ENCODE data around the gene CARD19.
A peak's percentile ranks its signal among the peaks of the same experiment; 100 is the strongest.

Gene CARD19

GRCh38 chr9:93061791-93062763, 33.9 kb upstream of the CARD19 start:
- Histone ChIP-seq H3K27ac (peak overlapping the region in 8 of 21 experiments; percentile 12 to 90 (median 64)), H3K4me3 (no peak overlapping the region)

GRCh38 chr9:93064392-93065134, 31.5 kb upstream of the CARD19 start:
- Histone ChIP-seq H3K27ac (peak overlapping the region in 12 of 21 experiments; percentile 22 to 90 (median 56)), H3K4me3 (no peak overlapping the region)

GRCh38 chr9:93065135-93065720, 30.8 kb upstream of the CARD19 start:
- Histone ChIP-seq H3K27ac (peak overlapping the region in 7 of 21 experiments; percentile 7 to 90 (median 53)), H3K4me3 (no peak overlapping the region)

- Histone ChIP-seq H3K27ac (no peak overlapping the region), H3K4me3 (no peak overlapping the region)
Measured at GRCh38 chr9:93066978-93067603, 28.9 kb upstream of the CARD19 start.

GRCh38 chr9:93068956-93069355, 27.1 kb upstream of the CARD19 start:
- Histone ChIP-seq H3K27ac (no peak overlapping the region), H3K4me3 (no peak overlapping the region)

GRCh38 chr9:93071464-93071863, 24.6 kb upstream of the CARD19 start:
- H3K27ac ChIP-seq, result no peak overlapping the region
- H3K4me3 ChIP-seq, result no peak overlapping the region

- no peak overlapping the region for H3K4me3 ChIP-seq
- H3K27ac ChIP-seq, result no peak overlapping the region
Measured at GRCh38 chr9:93072383-93072795, 23.6 kb upstream of the CARD19 start.

- Histone ChIP-seq H3K27ac (no peak overlapping the region), H3K4me3 (no peak overlapping the region)
Measured at GRCh38 chr9:93076101-93076791, 19.8 kb upstream of the CARD19 start.

- Histone ChIP-seq H3K27ac (no peak overlapping the region), H3K4me3 (no peak overlapping the region)
Measured at GRCh38 chr9:93076792-93077128, 19.3 kb upstream of the CARD19 start.

GRCh38 chr9:93077367-93077766, 18.6 kb upstream of the CARD19 start:
- H3K4me3 ChIP-seq, result no peak overlapping the region

GRCh38 chr9:93077811-93078210, 18.2 kb upstream of the CARD19 start:
- H3K4me3 ChIP-seq, result no peak overlapping the region
- H3K27ac ChIP-seq, result no peak overlapping the region

More at GRCh38 chr9:93077367-93077766, 18.6 kb upstream of the CARD19 start:
- no peak overlapping the region for H3K27ac ChIP-seq

GRCh38 chr9:93079371-93079770, 16.6 kb upstream of the CARD19 start:
- no peak overlapping the region for H3K27ac ChIP-seq
- H3K4me3 ChIP-seq, result no peak overlapping the region

- Histone ChIP-seq H3K27ac (no peak overlapping the region), H3K4me3 (no peak overlapping the region)
Measured at GRCh38 chr9:93080406-93080805, 15.6 kb upstream of the CARD19 start.

- Histone ChIP-seq H3K27ac (no peak overlapping the region), H3K4me3 (no peak overlapping the region)
Measured at GRCh38 chr9:93081081-93081529, 14.9 kb upstream of the CARD19 start.

GRCh38 chr9:93081931-93082330, 14.1 kb upstream of the CARD19 start:
- H3K4me3 ChIP-seq, result no peak overlapping the region

GRCh38 chr9:93082841-93083411, 13.1 kb upstream of the CARD19 start:
- peak overlapping the region in 4 of 21 experiments; percentile 11 to 41 (median 14) for H3K27ac ChIP-seq
- H3K4me3 ChIP-seq, result no peak overlapping the region

More at GRCh38 chr9:93081931-93082330, 14.1 kb upstream of the CARD19 start:
- no peak overlapping the region for H3K27ac ChIP-seq

GRCh38 chr9:93083592-93084470, 12.2 kb upstream of the CARD19 start:
- Histone ChIP-seq H3K27ac (peak overlapping the region in 4 of 21 experiments; percentile 11 to 41 (median 14)), H3K4me3 (no peak overlapping the region)

GRCh38 chr9:93084471-93084881, 11.5 kb upstream of the CARD19 start:
- Histone ChIP-seq H3K27ac (no peak overlapping the region), H3K4me3 (no peak overlapping the region)
